Lower lobe of right lung (tissue), 2 donors: ENCODE data around the gene ABCC6. TPM values are rescaled to one million over a fixed set of nuclear protein-coding genes. Genes with fewer than 3 reads are reported as not detected.
"Not testable (repeated sequence)": the region's sequence is repeated elsewhere in the genome, so short reads cannot be mapped to it uniquely, and the experiment has no call there.

ENCODE experiments used
- ATAC-seq, 2 donors: fragments of 200-7000 bp; cut with Tn5 transposase; one replicate each; pipeline ENCODE4 v1.9.1; 2020 to 2022; ENCODE audit warnings: mild to moderate bottlenecking in 2 of 2, moderate library complexity in 2 of 2
- DNase-seq: peaks from one replicate; pipeline ENCODE4 v3.0.0-alpha.2; 2020
- H3K27ac ChIP-seq: fragments of 200-600 bp; one replicate; pipeline ENCODE4 v1.8.0; 2022
- H3K27me3 ChIP-seq: fragments of 200-600 bp; one replicate; pipeline ENCODE4 v1.8.0; 2022; ENCODE audit warnings: low read depth
- H3K36me3 ChIP-seq: fragments of 200-600 bp; one replicate; pipeline ENCODE4 v1.8.0; 2022; ENCODE audit warnings: mild to moderate bottlenecking
- H3K4me1 ChIP-seq: fragments of 200-600 bp; one replicate; pipeline ENCODE4 v1.8.0; 2022
- H3K4me3 ChIP-seq: fragments of 200-600 bp; one replicate; pipeline ENCODE4 v1.8.0; 2022; ENCODE audit warnings: mild to moderate bottlenecking
- H3K9me3 ChIP-seq: fragments of 200-600 bp; one replicate; pipeline ENCODE4 v1.8.0; 2022
- intact Hi-C: fragments of 100-400 bp; cut with DNase I; formaldehyde crosslinking; loops from one replicate; pipeline ENCODE4 v1.11.0; 2022
- total RNA-seq: library from RNA; stranded (reverse); fragmentation: NEBNext Ultra II Directional; extraction: Animal tissue kit (Norgen Biotek cat#: 25700); gene quantifications from one replicate; pipeline ENCODE4 v1.2.1, GENCODE V29; 2021
- TF ChIP-seq, protein P1 (sequence below): fragments of 200-600 bp; IDR thresholded peaks from one replicate; pipeline ENCODE4 v1.8.0; 2022; ENCODE audit warnings: antibody characterized with exemption, mild to moderate bottlenecking
- donor health status: DM: no; HTN: yes; CAD: no; lungs with severe emphysema.

The ABCC6 gene
- total RNA-seq, 1 donor from 2014 or later = 40.5 TPM

DNA sequence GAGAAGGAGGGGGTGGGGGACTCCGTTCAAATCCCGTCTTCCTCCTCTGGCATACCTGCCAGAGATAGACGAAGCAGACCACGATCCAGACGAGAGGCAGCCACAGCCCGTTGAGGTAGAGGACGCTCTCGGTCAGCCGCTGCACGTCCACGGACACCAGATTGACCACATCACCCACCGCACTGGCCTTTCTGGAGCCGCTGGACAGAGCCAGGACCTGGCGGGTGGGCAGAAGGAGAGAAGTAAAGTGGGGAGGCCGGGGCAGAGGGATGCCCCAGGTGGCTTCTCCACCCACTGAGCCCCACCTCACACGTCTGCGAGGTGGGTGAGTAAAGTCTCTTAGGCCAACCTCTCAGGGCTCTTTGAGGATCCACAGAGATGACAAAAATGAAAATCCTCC, 25.3 kb downstream of the ABCC6 start:
- Histone ChIP-seq H3K4me1 (no peaks in the 10 kb centered on the region), H3K27ac (no peak overlapping the region), H3K36me3 (peaks cover 18% of the 10 kb centered on the region), H3K9me3 (no peaks in the 10 kb centered on the region), H3K27me3 (no peaks in the 10 kb centered on the region), H3K4me3 (no peak overlapping the region)
- DNase-seq (no peak), ATAC-seq (no peak)
- intact Hi-C loops = no loop called here
- TF ChIP-seq, protein P1, sequence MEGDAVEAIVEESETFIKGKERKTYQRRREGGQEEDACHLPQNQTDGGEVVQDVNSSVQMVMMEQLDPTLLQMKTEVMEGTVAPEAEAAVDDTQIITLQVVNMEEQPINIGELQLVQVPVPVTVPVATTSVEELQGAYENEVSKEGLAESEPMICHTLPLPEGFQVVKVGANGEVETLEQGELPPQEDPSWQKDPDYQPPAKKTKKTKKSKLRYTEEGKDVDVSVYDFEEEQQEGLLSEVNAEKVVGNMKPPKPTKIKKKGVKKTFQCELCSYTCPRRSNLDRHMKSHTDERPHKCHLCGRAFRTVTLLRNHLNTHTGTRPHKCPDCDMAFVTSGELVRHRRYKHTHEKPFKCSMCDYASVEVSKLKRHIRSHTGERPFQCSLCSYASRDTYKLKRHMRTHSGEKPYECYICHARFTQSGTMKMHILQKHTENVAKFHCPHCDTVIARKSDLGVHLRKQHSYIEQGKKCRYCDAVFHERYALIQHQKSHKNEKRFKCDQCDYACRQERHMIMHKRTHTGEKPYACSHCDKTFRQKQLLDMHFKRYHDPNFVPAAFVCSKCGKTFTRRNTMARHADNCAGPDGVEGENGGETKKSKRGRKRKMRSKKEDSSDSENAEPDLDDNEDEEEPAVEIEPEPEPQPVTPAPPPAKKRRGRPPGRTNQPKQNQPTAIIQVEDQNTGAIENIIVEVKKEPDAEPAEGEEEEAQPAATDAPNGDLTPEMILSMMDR = no peak

DNA sequence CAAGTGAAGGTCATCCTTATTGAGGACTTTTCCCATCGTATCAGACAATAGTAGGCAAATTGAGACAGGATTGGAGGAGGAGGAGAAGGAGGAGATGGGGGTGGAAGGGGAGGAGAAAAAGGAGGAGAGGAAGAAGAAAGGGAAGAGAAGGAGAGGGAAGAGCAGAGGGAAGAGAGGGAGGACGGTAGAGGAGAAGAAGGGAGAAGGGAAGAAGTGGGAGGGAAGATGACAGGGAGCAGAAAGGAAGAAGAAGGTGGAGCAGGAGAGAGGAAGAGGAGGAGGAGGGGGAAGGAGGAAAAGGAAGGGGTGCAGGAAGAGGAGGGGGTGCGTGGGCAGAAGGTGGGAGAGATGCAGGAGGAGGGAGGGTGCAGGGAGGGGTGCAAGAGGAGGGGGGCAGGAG, 26.0 kb downstream of the ABCC6 start:
- intact Hi-C loops = no loop called here
- H3K4me1 ChIP-seq = no peaks in the 10 kb centered on the region
- TF ChIP-seq, protein P1 = no peak

DNA sequence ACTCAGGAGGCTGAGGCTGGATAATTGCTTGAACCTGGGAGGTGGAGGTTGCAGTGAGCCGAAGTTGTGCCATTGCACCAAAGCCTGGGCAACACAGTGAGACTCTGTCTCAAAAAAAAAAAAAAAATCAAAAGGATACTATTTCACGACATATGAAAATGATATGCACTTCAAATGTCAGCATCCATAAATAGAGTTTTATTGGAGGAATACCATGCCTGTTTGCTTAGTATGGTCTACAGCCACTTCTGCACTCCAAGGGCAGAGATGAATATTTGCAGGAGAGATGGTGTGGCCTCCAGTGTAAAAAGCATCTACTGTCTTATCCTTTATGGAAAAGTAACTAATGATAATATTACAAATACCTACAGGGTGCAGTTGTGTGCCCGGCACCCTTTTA, 27.2 kb downstream of the ABCC6 start:
- no peak for ATAC-seq
- TF ChIP-seq, protein P1 = no peak
- H3K4me1 ChIP-seq = no peaks in the 10 kb centered on the region
- peaks cover 18% of the 10 kb centered on the region for H3K36me3 ChIP-seq
- intact Hi-C loops = no loop called here
- no peaks in the 10 kb centered on the region for H3K9me3 ChIP-seq
- no peak for DNase-seq
- no peaks in the 10 kb centered on the region for H3K27me3 ChIP-seq
- H3K4me3 ChIP-seq = no peak overlapping the region
- no peak overlapping the region for H3K27ac ChIP-seq

More for the DNA sequence above, 26.0 kb downstream of the ABCC6 start:
- DNase-seq (no peak), ATAC-seq (no peak)
- Histone ChIP-seq H3K4me3 (no peak overlapping the region), H3K9me3 (no peaks in the 10 kb centered on the region), H3K27ac (no peak overlapping the region), H3K27me3 (no peaks in the 10 kb centered on the region), H3K36me3 (peaks cover 18% of the 10 kb centered on the region)

DNA sequence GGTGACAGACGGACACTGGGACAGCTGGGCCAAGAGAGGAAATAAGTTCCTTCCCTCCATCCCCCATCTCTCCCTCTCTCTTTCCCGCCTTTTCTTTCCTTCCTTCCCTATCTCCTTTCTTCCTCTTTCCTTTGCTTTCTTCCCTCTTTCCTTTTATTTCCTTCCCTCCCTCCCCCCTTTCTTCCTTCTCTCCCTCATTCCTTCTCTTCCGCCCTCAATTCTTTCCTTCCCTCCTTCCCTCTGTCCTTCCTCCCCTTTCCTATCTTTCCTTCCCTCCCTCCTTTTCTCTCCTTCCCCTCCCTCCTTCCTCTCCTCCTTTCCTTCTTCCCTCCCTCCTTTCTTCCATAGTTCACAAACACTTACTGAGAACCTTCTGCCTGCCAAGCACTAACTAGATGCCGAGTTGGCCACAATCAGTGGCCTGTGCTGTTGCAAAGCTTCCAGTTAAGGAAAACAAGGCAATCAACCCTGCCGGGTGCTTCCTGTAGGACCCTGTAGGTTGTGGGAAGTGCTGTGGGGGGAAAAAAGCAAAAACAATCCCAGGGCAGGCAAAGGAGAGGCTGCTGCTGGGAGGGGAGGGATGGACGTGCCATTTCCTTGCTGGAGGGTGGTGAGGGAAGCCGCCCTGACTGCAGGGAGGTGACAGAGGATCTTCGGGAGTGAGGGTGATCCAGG, 31.7 kb downstream of the ABCC6 start:
- Histone ChIP-seq H3K4me1 (no peaks in the 10 kb centered on the region), H3K9me3 (no peaks in the 10 kb centered on the region), H3K27me3 (no peaks in the 10 kb centered on the region), H3K4me3 (no peak overlapping the region), H3K27ac (no peak overlapping the region), H3K36me3 (peaks cover 23% of the 10 kb centered on the region)
- TF ChIP-seq, protein P1 = no peak
- DNase-seq = no peak
- no peak for ATAC-seq
- intact Hi-C loops = no loop called here

DNA sequence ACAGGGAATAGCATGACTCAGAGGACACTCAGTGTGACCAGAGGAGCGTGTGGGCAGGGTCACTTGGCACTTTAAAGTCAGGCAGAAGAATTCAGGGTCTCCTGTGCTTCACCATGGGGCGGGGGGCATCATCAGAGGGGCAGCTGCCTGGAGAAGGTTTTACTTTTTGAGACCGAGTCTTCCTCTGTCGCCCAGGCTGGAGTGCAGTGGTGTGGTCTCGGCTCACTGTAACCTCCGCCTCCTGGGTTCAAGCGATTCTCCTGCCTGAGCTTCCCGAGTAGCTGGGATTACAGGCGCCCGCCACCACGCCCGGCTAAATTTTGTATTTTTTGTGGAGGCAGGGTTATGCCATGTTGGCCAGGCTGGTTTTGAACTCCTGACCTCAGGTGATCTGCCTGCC, 32.3 kb downstream of the ABCC6 start:
- ATAC-seq = not testable (repeated sequence)

DNA sequence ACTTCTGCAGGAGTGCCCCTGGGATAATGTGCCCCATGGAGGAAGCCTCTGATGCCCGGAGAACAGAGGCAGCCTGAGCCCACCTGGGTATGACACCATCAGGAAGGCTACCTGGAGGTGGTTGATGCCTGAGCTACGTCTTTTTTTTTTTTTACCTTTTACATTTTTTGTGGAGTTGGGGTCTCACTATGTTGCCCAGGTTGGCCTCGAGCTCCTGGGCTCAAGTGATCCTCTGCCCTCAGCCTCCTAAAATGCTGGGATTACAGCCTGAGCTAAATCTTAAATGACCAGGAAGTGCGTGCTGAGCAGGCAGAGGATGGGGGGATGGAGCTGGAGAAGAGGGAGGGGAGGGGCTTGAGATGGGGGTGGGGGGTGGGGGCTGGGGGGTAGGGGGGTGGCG, 32.7 kb downstream of the ABCC6 start:
- no peaks in the 10 kb centered on the region for H3K27me3 ChIP-seq
- no peak overlapping the region for H3K27ac ChIP-seq
- H3K4me3 ChIP-seq = no peak overlapping the region
- no peak for DNase-seq
- TF ChIP-seq, protein P1 = no peak
- H3K36me3 ChIP-seq = peaks cover 24% of the 10 kb centered on the region
- intact Hi-C loops = no loop called here
- no peaks in the 10 kb centered on the region for H3K9me3 ChIP-seq
- H3K4me1 ChIP-seq = no peaks in the 10 kb centered on the region
- ATAC-seq = no peak

More for the DNA sequence above, 32.3 kb downstream of the ABCC6 start:
- H3K27me3 ChIP-seq, DNase-seq, intact Hi-C loops, H3K9me3 ChIP-seq, H3K4me3 ChIP-seq, H3K27ac ChIP-seq, H3K4me1 ChIP-seq: not testable (repeated sequence)
- H3K36me3 ChIP-seq = peaks cover 22% of the 10 kb centered on the region
